ENCODE measurements around the gene BAHCC1. TPM values are rescaled to one million over a fixed set of nuclear protein-coding genes. Genes with fewer than 3 reads are reported as not detected.
"Not testable (repeated sequence)": the region's sequence is repeated elsewhere in the genome, so short reads cannot be mapped to it uniquely, and the experiment has no call there.

BAHCC1 gene
- total and polyA plus RNA-seq, 9 of the 15 experiments (the other 6 are each of a cell fraction or from before 2014, with no cell fraction given): 0.14 to 26.9 (median 5.0) TPM

DNA sequence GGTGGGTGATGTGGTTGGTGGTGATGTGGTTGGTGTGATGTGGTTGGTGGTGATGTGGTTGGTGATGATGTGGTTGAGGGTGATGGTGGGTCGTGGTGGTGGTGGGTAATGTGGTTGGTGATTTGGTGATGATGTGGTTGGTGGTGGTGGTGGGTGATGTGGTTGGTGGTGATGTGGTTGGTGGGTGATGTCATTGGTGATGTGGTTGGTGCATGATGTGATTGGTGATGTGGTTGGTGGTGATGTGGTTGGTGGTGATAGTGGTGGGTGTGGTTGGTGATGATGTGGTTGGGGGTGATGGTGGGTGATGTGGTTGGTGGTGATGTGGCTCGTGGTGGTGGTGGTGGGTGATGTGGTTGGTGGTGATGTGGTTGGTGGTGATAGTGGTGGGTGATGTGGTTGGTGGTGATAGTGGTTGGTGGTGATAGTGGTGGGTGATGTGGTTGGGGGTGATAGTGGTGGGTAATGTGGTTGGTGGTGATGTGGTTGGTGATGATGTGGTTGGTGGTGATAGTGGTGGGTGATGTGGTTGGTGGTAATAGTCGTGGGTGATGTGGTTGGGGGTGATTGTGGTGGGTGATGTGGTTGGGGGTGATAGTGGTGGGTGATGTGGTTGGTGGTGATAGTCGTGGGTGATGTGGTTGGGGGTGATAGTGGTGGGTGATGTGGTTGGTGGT lies 30.6 kb downstream of the BAHCC1 start:
- H3K36me3 ChIP-seq (ENCODE audit: control insufficient read depth, insufficient read depth, low read length); in situ Hi-C loops (cut with MboI); H3K27me3 ChIP-seq (ENCODE audit: control insufficient read depth in 2 of 2, insufficient read depth in 2 of 2, low read length in 2 of 2); POLR2A ChIA-PET; H2AFZ ChIP-seq (ENCODE audit: low read depth, low read length); DNase-seq (ENCODE audit: extremely low read depth in 1 of 4, low spot score in 3 of 4); H3K4me3 ChIP-seq; intact Hi-C loops (cut with micrococcal nuclease); H3K9ac ChIP-seq (ENCODE audit: insufficient read depth in 1 of 2, low read depth in 2 of 2, low read length in 2 of 2); H4K20me1 ChIP-seq (replicated peaks; ENCODE audit: control insufficient read depth, insufficient read depth, low read length); BruUV-seq (replicated peaks); H3K9me1 ChIP-seq (ENCODE audit: control insufficient read depth, insufficient read depth, low read length); H3K79me2 ChIP-seq (ENCODE audit: control insufficient read depth, insufficient read depth, low read length); CTCF ChIA-PET (ENCODE audit: low intra/inter-chr PET ratio); ATAC-seq; H3K4me2 ChIP-seq (ENCODE audit: insufficient read depth, low read length); H3K27ac ChIP-seq (ENCODE audit: extremely low read depth, low read depth, low read length): not testable (repeated sequence)
- peak; percentile 90 for TF ChIP-seq ZBTB1 (CRISPR knock-in tag; IDR thresholded peaks at IDR 0.05; ENCODE audit: borderline replicate concordance, low read depth)
- 0 out of 2 replicates have a peak, but pooled peaks have one; percentile 40 for TF ChIP-seq TSC22D4 (tag; IDR thresholded peaks at IDR 0.05)
- FAIRE-seq: peak; percentile 70
- peaks cover 0 to 69% of the 10 kb centered on the region in 2 experiments; a peak in 4 of 5 replicates for H3K4me1 ChIP-seq (replicated peaks in 1 of 2; ENCODE audit: control insufficient read depth in 2 of 2, insufficient read depth in 2 of 2, low read length in 2 of 2)
- peaks cover 11% of the 10 kb centered on the region for H3K9me3 ChIP-seq (replicated peaks; ENCODE audit: control insufficient read depth, insufficient read depth, low read depth, low read length)
- 19% methylated on average over 4 of the region's 4 CpGs for WGBS (ENCODE audit: insufficient coverage, low coverage, missing lambda C conversion rate)

DNA sequence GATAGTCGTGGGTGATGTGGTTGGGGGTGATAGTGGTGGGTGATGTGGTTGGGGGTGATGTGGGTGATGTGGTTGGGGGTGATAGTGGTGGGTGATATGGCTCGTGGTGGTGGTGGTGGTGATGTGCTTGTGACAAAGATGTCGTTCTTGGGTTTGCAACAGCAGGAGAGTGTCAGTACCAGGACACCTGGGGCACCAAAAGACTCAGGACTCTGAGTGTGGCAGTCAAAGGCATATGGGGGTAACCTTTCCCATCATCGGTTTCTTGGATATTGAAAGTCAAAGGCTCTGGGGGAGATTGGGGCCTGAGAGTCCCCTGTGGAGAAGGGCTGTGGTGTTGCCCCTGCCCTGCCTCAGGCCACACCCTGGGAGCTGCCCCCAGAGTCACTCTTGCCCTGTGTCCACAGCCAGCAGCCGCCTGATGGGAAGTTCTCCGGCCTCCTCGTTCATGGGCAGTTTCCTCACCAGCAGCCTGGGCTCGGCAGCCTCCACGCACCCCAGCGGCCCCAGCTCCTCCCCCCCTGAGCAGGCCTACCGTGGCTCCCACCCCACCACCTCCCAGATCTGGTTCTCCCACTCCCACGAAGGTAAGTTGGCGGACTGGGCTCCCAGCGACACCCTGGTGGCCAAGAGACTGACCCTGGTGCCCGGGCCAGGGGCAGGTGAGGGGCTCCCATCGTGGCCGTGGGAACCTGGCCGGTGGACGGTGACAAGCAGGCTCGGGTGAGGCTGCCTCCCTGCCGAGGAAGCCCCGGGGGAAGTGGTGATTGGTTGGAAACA lies 31.3 kb downstream of the BAHCC1 start:
- intact Hi-C loops (cut with micrococcal nuclease) (no loop called here), in situ Hi-C loops (cut with MboI) (no loop called here)
- Histone ChIP-seq H2AFZ (ENCODE audit: low read depth, low read length) (no peak overlapping the region), H3K36me3 (ENCODE audit: control insufficient read depth, insufficient read depth, low read length) (no peaks in the 10 kb centered on the region), H3K27ac (ENCODE audit: extremely low read depth, low read depth, low read length) (no peak overlapping the region), H3K9me3 (replicated peaks; ENCODE audit: control insufficient read depth, insufficient read depth, low read depth, low read length) (peaks cover 11% of the 10 kb centered on the region), H3K4me2 (ENCODE audit: insufficient read depth, low read length) (no peak overlapping the region), H4K20me1 (replicated peaks; ENCODE audit: control insufficient read depth, insufficient read depth, low read length) (peaks cover 1% of the 10 kb centered on the region; the same call in 1 of the 2 replicates), H3K9ac (ENCODE audit: insufficient read depth in 1 of 2, low read depth in 2 of 2, low read length in 2 of 2) (no peak overlapping the region), H3K9me1 (ENCODE audit: control insufficient read depth, insufficient read depth, low read length) (no peaks in the 10 kb centered on the region), H3K4me3 (no peak overlapping the region), H3K79me2 (ENCODE audit: control insufficient read depth, insufficient read depth, low read length) (no peaks in the 10 kb centered on the region; the same call in 2 of the 3 replicates), H3K27me3 (ENCODE audit: control insufficient read depth in 2 of 2, insufficient read depth in 2 of 2, low read length in 2 of 2) (no peaks in the 10 kb centered on the region), H3K4me1 (replicated peaks in 1 of 2; ENCODE audit: control insufficient read depth in 2 of 2, insufficient read depth in 2 of 2, low read length in 2 of 2) (peaks cover 0 to 67% of the 10 kb centered on the region in 2 experiments; a peak in 4 of 5 replicates)
- ChIA-PET CTCF (ENCODE audit: low intra/inter-chr PET ratio) (no interaction called here), POLR2A (no interaction called here)
- no peak for FAIRE-seq
- no peak for DNase-seq (ENCODE audit: extremely low read depth in 1 of 4, low spot score in 3 of 4)
- TF ChIP-seq ZBTB1 (CRISPR knock-in tag; IDR thresholded peaks at IDR 0.05; ENCODE audit: borderline replicate concordance, low read depth) (0 out of 2 replicates have a peak, but pooled peaks have one; percentile 29), POLR2B (IDR thresholded peaks at IDR 0.05; ENCODE audit: low read depth, partially characterized antibody) (no peak)
- no TSS peak for BruUV-seq (replicated peaks)
- ATAC-seq: no peak
- WGBS (ENCODE audit: insufficient coverage, low coverage, missing lambda C conversion rate): 68% methylated on average over 18 of the region's 22 CpGs
